ENCODE results near the gene OSBPL6.
"Not testable (repeated sequence)": the region's sequence is repeated elsewhere in the genome, so short reads cannot be mapped to it uniquely, and the experiment has no call there.

The OSBPL6 gene

DNA sequence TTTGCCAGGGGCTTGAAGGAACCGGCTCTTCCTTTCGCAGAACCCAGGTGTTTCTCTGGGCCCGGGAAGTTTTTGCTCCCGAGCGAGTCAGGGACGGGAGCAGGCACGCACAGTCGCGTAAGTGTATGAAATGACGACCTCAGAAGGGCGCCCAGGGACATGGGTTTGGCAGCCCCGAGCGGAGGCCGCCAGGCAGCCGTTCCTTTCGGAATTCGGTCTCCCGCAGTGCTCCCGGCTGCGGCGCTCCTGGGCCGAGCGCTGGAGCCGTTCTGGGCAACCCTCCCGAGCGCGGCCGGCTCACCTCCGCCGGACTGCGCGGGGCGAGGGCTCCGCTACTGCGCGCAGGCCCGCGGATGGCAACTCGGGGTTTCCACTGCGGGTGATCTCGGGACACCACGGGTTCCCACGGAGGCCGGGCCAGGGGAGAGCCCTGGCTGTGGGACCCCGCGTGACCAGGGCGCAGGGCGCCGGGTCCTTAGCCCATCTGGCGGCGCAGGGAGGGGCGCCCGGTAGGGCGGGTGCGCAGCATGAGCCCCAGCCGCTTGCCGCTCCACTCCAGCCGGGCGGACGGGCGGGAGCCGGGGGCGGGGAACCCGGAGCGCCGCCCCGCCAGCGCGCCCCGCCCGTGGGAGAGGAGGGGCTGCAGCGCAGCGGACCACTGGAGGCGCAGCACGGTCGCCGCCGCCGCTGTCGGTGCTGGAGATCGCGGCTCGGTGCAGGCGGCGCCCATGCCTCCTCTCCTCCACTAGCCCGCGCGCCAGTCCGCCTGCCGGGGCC is at the start of gene OSBPL6:
OSBPL6 (plus strand) TSS at position 690 of the 777 bp plus-strand sequence. CDS start 111,673 bp downstream, outside the sequence.
- peak within 1 kb of the TSS; percentile 32 for H3K4me3 ChIP-seq (ENCODE audit: low read depth, low read length)
- TF ChIP-seq POLR2A (IDR thresholded peaks at IDR 0.05; ENCODE audit: extremely low read depth, insufficient read length): peak; percentile 48
- no peak; the same call in 1 of the 2 replicates for TF ChIP-seq MYC (IDR thresholded peaks at IDR 0.05; ENCODE audit: low read depth, low read length)
- TF ChIP-seq, protein P1, sequence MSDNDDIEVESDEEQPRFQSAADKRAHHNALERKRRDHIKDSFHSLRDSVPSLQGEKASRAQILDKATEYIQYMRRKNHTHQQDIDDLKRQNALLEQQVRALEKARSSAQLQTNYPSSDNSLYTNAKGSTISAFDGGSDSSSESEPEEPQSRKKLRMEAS (IDR thresholded peaks at IDR 0.05; ENCODE audit: low read depth, low read length): peak; percentile 50
- TF ChIP-seq, protein P2, sequence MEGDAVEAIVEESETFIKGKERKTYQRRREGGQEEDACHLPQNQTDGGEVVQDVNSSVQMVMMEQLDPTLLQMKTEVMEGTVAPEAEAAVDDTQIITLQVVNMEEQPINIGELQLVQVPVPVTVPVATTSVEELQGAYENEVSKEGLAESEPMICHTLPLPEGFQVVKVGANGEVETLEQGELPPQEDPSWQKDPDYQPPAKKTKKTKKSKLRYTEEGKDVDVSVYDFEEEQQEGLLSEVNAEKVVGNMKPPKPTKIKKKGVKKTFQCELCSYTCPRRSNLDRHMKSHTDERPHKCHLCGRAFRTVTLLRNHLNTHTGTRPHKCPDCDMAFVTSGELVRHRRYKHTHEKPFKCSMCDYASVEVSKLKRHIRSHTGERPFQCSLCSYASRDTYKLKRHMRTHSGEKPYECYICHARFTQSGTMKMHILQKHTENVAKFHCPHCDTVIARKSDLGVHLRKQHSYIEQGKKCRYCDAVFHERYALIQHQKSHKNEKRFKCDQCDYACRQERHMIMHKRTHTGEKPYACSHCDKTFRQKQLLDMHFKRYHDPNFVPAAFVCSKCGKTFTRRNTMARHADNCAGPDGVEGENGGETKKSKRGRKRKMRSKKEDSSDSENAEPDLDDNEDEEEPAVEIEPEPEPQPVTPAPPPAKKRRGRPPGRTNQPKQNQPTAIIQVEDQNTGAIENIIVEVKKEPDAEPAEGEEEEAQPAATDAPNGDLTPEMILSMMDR (IDR thresholded peaks at IDR 0.05; ENCODE audit: low read depth, low read length): no peak
- peak; percentile 79 for DNase-seq (ENCODE audit: low read depth)

DNA sequence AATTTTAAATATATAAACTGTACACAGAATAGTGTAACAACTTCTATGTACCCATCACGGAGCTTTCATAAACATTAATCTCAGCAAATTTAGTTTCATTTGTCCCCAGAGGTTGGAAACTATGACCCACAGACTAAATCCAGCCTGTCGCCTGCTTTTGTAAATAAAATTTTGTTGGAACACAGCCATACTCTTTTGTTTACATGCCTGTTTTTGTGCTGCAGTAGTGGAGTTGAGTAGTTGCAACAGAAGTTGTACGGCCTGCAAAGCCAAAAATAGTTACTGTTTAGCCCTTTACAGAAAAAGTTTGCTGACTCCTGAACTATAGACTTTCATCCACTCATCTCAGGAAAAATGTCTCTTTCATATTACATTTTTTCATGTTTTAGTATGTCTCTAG is 42.3 kb upstream of the OSBPL6 start:
- H3K4me3 ChIP-seq (ENCODE audit: low read depth, low read length): no peak overlapping the region
- TF ChIP-seq, protein P1 (IDR thresholded peaks at IDR 0.05; ENCODE audit: low read depth, low read length): no peak
- no peak for TF ChIP-seq MYC (IDR thresholded peaks at IDR 0.05; ENCODE audit: low read depth, low read length)
- TF ChIP-seq, protein P2 (IDR thresholded peaks at IDR 0.05; ENCODE audit: low read depth, low read length): no peak
- no peak for TF ChIP-seq POLR2A (IDR thresholded peaks at IDR 0.05; ENCODE audit: extremely low read depth, insufficient read length)
- no peak for DNase-seq (ENCODE audit: low read depth)

DNA sequence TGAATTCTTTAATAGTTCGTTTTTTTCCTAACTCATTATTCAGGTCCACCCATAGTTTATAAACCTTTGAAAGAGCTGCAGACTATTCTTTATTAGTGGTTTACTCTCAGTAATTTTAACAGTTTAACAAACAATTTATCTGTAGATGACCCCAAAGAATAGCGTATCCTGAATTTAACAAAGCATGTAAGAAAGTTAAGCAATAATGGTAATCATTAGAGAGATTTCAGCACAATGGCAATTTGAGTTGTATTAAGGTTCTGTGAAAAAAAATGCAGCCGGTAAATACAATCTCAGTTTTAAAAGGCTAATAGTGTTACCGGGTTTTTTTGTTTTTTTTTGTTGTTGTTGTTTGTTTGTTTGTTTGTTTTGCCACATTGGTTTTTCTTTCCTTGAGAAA is 41.8 kb upstream of the OSBPL6 start:
- TF ChIP-seq POLR2A (IDR thresholded peaks at IDR 0.05; ENCODE audit: extremely low read depth, insufficient read length): no peak
- TF ChIP-seq, protein P1 (IDR thresholded peaks at IDR 0.05; ENCODE audit: low read depth, low read length): no peak
- TF ChIP-seq, protein P2 (IDR thresholded peaks at IDR 0.05; ENCODE audit: low read depth, low read length): no peak
- no peak for TF ChIP-seq MYC (IDR thresholded peaks at IDR 0.05; ENCODE audit: low read depth, low read length)
- no peak for DNase-seq (ENCODE audit: low read depth)
- H3K4me3 ChIP-seq (ENCODE audit: low read depth, low read length): no peak overlapping the region

DNA sequence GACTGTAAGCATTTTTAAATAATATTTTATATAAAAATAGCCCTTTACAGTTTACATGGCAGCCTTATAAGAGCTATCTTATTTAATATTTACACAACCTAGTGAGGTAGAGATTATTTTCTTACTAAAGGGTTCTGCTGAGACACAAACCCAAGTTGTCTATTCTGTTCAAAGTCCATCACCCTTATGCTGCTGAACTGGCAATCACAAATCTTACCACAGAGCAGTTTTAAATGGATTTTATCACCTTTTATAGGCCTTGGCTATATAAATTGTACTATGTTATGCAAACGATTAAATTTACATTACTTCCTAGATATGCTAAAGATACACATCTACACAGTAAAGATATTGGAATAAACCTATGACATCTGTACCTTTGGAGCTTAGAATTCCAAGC is 41.3 kb upstream of the OSBPL6 start:
- DNase-seq (ENCODE audit: low read depth): no peak
- TF ChIP-seq MYC (IDR thresholded peaks at IDR 0.05; ENCODE audit: low read depth, low read length) (no peak), POLR2A (IDR thresholded peaks at IDR 0.05; ENCODE audit: extremely low read depth, insufficient read length) (no peak)
- TF ChIP-seq, protein P2 (IDR thresholded peaks at IDR 0.05; ENCODE audit: low read depth, low read length): no peak
- TF ChIP-seq, protein P1 (IDR thresholded peaks at IDR 0.05; ENCODE audit: low read depth, low read length): no peak

DNA sequence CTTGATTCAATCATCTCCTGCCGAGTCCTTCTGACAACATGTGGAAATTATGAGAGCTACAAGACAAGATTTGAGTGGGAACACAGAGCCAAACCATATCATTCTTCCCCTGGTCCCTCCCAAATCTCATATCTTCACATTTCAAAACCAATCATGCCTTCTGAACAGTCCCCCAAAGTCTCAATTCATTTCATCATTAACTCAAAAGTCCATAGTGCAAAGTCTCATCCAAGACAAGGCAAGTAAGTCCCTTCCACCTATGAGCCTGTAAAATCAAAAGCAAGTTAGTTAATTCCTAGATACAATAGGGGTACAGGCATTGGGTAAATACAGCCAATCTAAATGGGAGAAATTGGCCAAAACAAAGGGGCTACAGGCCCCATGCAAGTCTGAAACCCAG is 40.4 kb upstream of the OSBPL6 start:
- not testable (repeated sequence) for DNase-seq (ENCODE audit: low read depth); H3K4me3 ChIP-seq (ENCODE audit: low read depth, low read length)

More for the DNA sequence above, 41.3 kb upstream of the OSBPL6 start:
- no peak overlapping the region for H3K4me3 ChIP-seq (ENCODE audit: low read depth, low read length)

DNA sequence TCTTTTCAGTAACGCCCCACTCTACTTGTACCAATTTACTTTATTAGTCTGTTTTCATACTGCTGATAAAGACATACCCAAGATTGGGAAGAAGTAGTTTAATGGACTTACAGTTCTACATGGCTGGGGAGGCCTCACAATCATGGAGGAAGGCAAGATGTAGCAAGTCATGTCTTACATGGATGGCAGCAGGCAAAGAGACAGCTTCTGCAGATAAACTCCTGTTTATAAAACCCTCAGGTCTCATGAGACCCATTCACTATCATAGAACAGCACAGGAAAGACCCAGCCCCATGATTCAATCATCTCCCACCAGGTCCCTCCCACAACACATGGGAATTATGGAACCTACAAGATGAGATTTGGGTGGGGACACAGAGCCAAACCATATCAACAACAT is 38.8 kb upstream of the OSBPL6 start:
- TF ChIP-seq, protein P1 (IDR thresholded peaks at IDR 0.05; ENCODE audit: low read depth, low read length): no peak
- TF ChIP-seq MYC (IDR thresholded peaks at IDR 0.05; ENCODE audit: low read depth, low read length) (no peak), POLR2A (IDR thresholded peaks at IDR 0.05; ENCODE audit: extremely low read depth, insufficient read length) (no peak)
- TF ChIP-seq, protein P2 (IDR thresholded peaks at IDR 0.05; ENCODE audit: low read depth, low read length): no peak
- no peak for DNase-seq (ENCODE audit: low read depth)

More for the DNA sequence above, 38.8 kb upstream of the OSBPL6 start:
- H3K4me3 ChIP-seq (ENCODE audit: low read depth, low read length): no peak overlapping the region

Data from NB4 (cell line).